Prostate gland (tissue), 2 donors: ENCODE results near the gene UAP1L1. TPM values are rescaled to one million over a fixed set of nuclear protein-coding genes. Genes with fewer than 3 reads are reported as not detected.
A peak's percentile ranks its signal among the peaks of the same experiment; 100 is the strongest.

Source experiments
- DNase-seq: peaks from one replicate; pipeline ENCODE4 v3.0.0-alpha.2; 2019; ENCODE audit warnings: low spot score
- H3K27ac ChIP-seq, 2 donors: fragments of 200-600 bp; sonication (generic); 2 replicates each; pipeline ENCODE4 v1.5.1; 2017 to 2019
- H3K27me3 ChIP-seq: fragments of 200-600 bp; sonication (generic); replicated peaks from 2 replicates; pipeline ENCODE4 v1.5.1; 2019; ENCODE audit not compliant: insufficient read depth
- H3K36me3 ChIP-seq, 2 donors: fragments of 200-600 bp; sonication (generic); 1 replicate in 1 of 2; 2 replicates in 1 of 2; pipeline versions ENCODE4 v1.5.1 to v1.8.1; 2017 to 2019
- H3K4me1 ChIP-seq: fragments of 200-600 bp; sonication (generic); replicated peaks from 2 replicates; pipeline ENCODE4 v1.5.1; 2019
- H3K4me3 ChIP-seq, 2 donors: fragments of 200-600 bp; sonication (generic); 2 replicates each; pipeline ENCODE4 v1.5.1; 2017 to 2019
- H3K9me3 ChIP-seq: fragments of 200-600 bp; sonication (generic); 2 replicates; pipeline ENCODE4 v1.5.1; 2017
- POLR2A ChIP-seq: fragments of 450-650 bp; IDR thresholded peaks from one replicate; pipeline ENCODE4 v1.6.1; 2016; ENCODE audit warnings: antibody characterized with exemption, mild to moderate bottlenecking
- POLR2AphosphoS5 ChIP-seq: sonication (generic); formaldehyde crosslinking; IDR thresholded peaks from one replicate; pipeline ENCODE4 v1.6.1; 2017; ENCODE audit warnings: antibody characterized with exemption
- WGBS: methylation state at CpG from one replicate; pipeline ENCODE4 v1.1.5; 2018; 5-methylcytosine and 5-hydroxymethylcytosine counted together
- intact Hi-C: fragments of 100-400 bp; cut with DNase I; formaldehyde crosslinking; loops from one replicate; pipeline ENCODE4 v1.14.2; 2022
- total RNA-seq, 2 donors: library from RNA; depleted of rRNA; stranded (reverse); fragments of >200 nt; gene quantifications; one replicate each; pipeline ENCODE4 v1.1.0, GENCODE V29; 2016
- TF ChIP-seq, protein P1 (sequence below), 4 experiments: fragments of 200-600 bp in 2 of 4; fragments of 450-650 bp in 2 of 4; sonication (generic) in 2 of 4; IDR thresholded peaks; 1 replicate in 3 of 4; 2 replicates in 1 of 4; pipeline ENCODE4 v1.5.1; 2016 to 2019; ENCODE audit warnings: antibody characterized with exemption in 4 of 4, mild to moderate bottlenecking in 2 of 4, moderate library complexity in 2 of 4

Gene UAP1L1
- total RNA-seq, 2 donors from 2014 or later = 8.2 to 19.9 TPM

DNA sequence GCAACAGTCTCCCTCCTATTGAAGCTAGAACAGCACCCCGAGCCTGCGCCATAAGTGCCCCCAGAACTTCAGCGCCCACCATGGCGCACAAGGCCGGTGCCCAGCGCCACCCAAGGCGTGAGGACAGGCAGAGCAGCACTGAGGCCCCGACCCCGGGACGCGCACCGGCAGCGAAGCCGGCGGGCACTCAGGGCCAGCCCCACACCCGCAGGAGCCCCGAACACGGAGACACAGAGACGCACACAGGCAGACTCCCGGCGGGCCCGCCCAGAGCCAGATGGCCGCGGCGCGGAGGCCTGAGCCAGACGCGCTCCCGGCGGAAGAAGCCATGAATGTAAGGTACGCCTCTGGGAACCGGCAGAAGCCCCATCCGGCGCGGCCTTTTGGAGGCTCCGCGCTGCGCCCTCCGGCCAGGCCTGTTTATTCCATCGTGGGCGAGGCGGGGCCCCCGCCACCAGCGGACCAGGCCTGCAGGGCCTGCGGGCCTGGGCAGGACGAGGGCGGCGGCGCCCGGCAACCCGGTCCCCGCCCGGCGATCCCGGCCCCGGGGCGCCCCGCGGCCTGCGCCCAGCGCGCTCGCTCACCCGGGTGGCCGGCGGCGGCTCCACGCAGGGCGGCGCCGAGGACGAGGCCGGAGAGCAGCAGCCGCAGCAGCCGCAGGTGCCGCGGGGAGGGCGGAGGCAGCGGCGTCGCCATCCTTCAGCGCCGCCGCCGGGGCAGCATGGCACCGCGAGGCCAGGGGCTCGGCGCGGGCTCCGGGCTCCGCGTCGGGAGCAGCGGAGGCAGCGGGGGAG, 31.8 kb upstream of the UAP1L1 start:
- 2% methylated on average over 83 of the region's 96 CpGs for WGBS
- no peak for DNase-seq
- H3K27me3 ChIP-seq = no peaks in the 10 kb centered on the region
- peaks cover 45% of the 10 kb centered on the region for H3K4me1 ChIP-seq
- peak overlapping the region; percentile 53 to 58 for H3K4me3 ChIP-seq
- peak overlapping the region; percentile 85 to 87 for H3K27ac ChIP-seq
- H3K36me3 ChIP-seq = peaks cover 0 to 3% of the 10 kb centered on the region in 2 donors
- TF ChIP-seq, protein P1, sequence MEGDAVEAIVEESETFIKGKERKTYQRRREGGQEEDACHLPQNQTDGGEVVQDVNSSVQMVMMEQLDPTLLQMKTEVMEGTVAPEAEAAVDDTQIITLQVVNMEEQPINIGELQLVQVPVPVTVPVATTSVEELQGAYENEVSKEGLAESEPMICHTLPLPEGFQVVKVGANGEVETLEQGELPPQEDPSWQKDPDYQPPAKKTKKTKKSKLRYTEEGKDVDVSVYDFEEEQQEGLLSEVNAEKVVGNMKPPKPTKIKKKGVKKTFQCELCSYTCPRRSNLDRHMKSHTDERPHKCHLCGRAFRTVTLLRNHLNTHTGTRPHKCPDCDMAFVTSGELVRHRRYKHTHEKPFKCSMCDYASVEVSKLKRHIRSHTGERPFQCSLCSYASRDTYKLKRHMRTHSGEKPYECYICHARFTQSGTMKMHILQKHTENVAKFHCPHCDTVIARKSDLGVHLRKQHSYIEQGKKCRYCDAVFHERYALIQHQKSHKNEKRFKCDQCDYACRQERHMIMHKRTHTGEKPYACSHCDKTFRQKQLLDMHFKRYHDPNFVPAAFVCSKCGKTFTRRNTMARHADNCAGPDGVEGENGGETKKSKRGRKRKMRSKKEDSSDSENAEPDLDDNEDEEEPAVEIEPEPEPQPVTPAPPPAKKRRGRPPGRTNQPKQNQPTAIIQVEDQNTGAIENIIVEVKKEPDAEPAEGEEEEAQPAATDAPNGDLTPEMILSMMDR (IDR thresholded peaks at IDR 0.05) = no peak
- TF ChIP-seq POLR2AphosphoS5 (no peak), POLR2A (no peak)
- H3K9me3 ChIP-seq = no peaks in the 10 kb centered on the region
- intact Hi-C loops = no loop called here

DNA sequence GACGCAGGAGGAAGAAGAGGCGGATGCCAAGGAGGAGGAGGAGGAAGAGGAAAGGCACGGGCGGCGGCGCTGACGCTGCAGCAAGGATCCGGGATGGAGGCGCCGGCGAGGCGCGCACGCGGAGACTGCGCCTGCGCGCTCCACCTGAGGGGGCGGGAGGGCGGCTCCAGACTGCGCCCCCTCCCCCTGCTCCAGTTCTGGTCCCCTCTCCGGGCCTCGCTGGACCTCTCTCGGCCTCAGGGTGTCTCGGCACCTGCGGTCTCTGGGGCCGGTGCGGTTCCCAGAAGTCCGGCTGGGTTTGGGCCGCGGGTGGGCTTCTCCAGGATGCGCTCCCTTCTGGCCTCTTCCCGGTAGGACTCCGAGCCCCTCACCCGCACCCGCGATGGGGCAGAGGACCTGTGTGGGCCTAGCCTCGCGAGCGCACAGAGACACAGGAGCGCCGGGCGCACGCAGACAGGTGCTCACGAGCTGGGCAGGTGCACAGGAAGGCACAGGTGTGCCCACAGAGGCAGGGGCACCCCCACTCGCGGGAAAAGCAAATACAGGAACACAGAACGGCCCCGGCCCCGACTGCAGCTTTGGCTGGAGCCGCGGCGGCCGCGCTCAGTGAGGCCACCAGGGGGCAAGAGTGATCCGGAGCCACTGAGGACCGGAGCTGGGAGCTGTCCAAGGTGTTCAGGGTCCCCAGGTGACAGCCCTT, 31.1 kb upstream of the UAP1L1 start, which contains the start of gene NPDC1:
NPDC1 (minus strand) TSS at position 90 of the 700 bp plus-strand sequence. CDS start 188 bp downstream, outside the sequence.
- Histone ChIP-seq H3K4me1 (peaks cover 45% of the 10 kb centered on the region), H3K36me3 (no peaks in the 10 kb centered on the region), H3K9me3 (no peaks in the 10 kb centered on the region), H3K4me3 (peak within 1 kb of the TSS; percentile 53 to 58), H3K27ac (peak within 1 kb of the TSS; percentile 85 to 87), H3K27me3 (no peaks in the 10 kb centered on the region)
- intact Hi-C loops = no loop called here
- peak; percentile 84 for DNase-seq
- TF ChIP-seq POLR2AphosphoS5 (peak; percentile 69), POLR2A (no peak)
- TF ChIP-seq, protein P1 (IDR thresholded peaks at IDR 0.05) = peak; percentile 79 to 93 (median 87)
- WGBS = 0% methylated on average over 56 of the region's 57 CpGs

DNA sequence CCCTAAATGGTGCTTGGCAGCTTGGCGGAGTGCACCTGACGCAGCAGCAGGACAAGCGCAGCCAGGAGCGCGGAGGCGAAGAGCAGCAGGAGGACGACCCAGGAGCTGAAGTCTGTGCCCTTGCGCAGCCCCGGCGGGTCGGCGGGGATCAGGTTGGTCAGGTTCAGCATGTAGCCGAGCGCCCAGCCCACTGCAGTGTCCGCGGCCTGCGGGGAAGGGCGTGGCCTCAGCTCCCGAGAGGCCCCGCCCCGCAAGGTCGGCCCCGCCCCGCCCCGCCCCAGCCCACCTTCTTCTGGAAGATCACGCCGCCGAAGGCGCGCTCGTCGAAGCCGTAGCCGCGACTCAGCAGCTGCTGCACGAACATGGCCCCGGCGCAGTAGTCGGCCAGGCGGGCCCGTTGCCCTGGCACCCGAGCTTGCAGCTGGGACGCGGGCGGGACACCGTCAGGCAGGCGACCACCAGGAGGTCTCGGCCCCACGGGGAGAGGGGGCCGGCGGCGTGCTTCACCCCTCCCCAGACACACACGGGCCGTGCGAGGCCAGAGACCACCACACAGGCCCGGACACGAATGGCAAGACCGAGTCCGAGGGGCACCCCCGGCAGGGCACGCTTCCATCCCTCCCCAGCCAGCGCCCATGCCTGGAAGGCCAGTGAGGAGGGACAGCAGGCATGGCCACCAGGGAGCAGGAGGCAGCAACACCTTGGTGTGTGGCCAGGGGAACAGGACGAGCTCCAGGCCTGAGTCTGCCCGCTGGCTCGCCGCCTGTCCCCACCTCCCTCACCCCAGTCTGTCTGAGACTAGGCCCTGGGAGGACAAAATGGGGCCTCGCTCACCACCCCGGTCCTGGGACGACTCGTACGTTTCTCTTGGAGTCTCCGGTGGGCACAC, 28.4 kb upstream of the UAP1L1 start:
- 23% methylated on average over 44 of the region's 72 CpGs for WGBS
- H3K27ac ChIP-seq = no peak overlapping the region
- peaks cover 38% of the 10 kb centered on the region for H3K4me1 ChIP-seq
- H3K27me3 ChIP-seq = no peaks in the 10 kb centered on the region
- H3K9me3 ChIP-seq = no peaks in the 10 kb centered on the region
- intact Hi-C loops = no loop called here
- no peak overlapping the region for H3K4me3 ChIP-seq
- peak; percentile 54 for DNase-seq
- TF ChIP-seq, protein P1 (IDR thresholded peaks at IDR 0.05) = peak in 1 of 4 experiments; percentile 28
- TF ChIP-seq POLR2AphosphoS5 = no peak
- no peaks in the 10 kb centered on the region for H3K36me3 ChIP-seq

DNA sequence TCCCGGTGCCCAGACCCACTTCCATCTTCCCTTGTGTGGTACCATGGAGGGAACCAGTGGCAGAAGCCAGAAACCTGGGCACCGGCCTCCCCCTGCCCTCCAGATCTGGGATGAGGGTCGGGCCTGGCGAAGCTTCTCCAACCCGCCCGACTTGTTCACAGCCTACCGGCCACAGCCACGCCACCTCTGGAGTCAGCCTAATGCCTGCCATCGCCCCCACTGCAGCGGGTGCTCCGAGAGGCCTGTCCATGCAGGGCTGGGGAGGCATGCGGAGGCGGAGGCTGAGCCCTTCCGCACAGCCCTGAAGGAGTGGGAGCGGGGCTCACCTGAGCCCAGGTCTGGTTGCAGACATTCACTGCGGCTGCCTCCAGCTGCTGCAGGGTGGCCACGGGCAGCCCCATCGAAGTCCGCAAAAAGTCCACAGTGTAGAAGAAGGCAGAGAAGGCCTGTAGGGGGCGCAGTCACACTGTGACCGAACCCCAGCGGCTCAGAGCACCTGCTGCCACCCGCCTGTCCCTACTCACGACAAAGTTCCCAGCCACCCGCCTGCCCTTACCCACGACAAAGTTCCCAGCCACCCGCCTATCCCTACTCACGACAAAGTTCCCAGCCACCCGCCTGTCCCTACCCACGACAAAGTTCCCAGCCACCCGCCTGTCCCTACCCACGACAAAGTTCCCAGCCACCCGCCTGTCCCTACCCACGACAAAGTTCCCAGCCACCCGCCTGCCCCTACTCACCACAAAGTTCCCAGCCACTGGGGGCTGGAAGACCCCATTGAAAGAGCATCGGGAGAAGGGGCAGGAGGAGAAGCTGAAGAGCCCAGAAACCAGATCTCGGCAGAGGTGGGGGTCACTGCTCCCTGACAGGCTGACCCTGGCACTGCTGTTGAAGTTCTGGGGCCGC, 27.5 kb upstream of the UAP1L1 start:
- no peaks in the 10 kb centered on the region for H3K9me3 ChIP-seq
- no peak overlapping the region for H3K4me3 ChIP-seq
- H3K36me3 ChIP-seq = no peaks in the 10 kb centered on the region
- no peak overlapping the region for H3K27ac ChIP-seq
- WGBS = 45% methylated on average over 37 of the region's 38 CpGs
- DNase-seq = peak; percentile 61
- H3K4me1 ChIP-seq = peaks cover 40% of the 10 kb centered on the region
- TF ChIP-seq POLR2A = no peak
- TF ChIP-seq, protein P1 (IDR thresholded peaks at IDR 0.05) = peak; percentile 17 to 81 (median 62)
- intact Hi-C loops = no loop called here
- H3K27me3 ChIP-seq = no peaks in the 10 kb centered on the region
